Measurements from ENCODE around the gene YJU2. TPM values are rescaled to one million over a fixed set of nuclear protein-coding genes. Genes with fewer than 3 reads are reported as not detected.

YJU2 gene
- total and polyA plus RNA-seq, 2 of the 8 experiments (the other 6 are each of a cell fraction or from before 2014, with no cell fraction given) = 26.8 to 27.7 TPM

- Histone ChIP-seq H3K9ac (replicated peaks in 1 of 4; ENCODE audit: extremely low read depth in 1 of 4, low read depth in 3 of 4, low read length in 3 of 4) (no peak overlapping the region), H3K14ac (ENCODE audit: insufficient read length) (no peak overlapping the region), H4K5ac (ENCODE audit: insufficient read length, low read depth, low read length) (no peak overlapping the region), H4K91ac (replicated peaks; ENCODE audit: insufficient read length, low read length) (no peak overlapping the region), H3K56ac (replicated peaks; ENCODE audit: insufficient read length, low read depth, low read length) (no peak overlapping the region), H3K4ac (replicated peaks; ENCODE audit: insufficient read length, low read depth, low read length) (no peak overlapping the region), H2AFZ (ENCODE audit: low read length) (no peak overlapping the region), H4K20me1 (replicated peaks in 1 of 2; ENCODE audit: control insufficient read depth in 1 of 2, insufficient read depth in 2 of 2, low read length in 2 of 2) (no peaks in the 10 kb centered on the region), H3K23me2 (ENCODE audit: low read depth, low read length) (no peaks in the 10 kb centered on the region), H2BK120ac (replicated peaks; ENCODE audit: low read depth, low read length) (no peak overlapping the region), H3K23ac (ENCODE audit: insufficient read length) (no peak overlapping the region), H3K18ac (ENCODE audit: extremely low read depth, low read length) (no peak overlapping the region), H3K27ac (ENCODE audit: low read depth, low read length) (no peak overlapping the region), H3K36me3 (ENCODE audit: control insufficient read depth in 2 of 4, insufficient read depth in 4 of 4, low read length in 3 of 4) (no peaks in the 10 kb centered on the region), H2BK15ac (ENCODE audit: low read length) (no peak overlapping the region), H2BK20ac (ENCODE audit: low read length) (no peak overlapping the region), H3K79me1 (ENCODE audit: low read depth, low read length) (no peaks in the 10 kb centered on the region), H3K27me3 (replicated peaks in 1 of 4; ENCODE audit: control insufficient read depth in 3 of 4, extremely low read depth in 1 of 4, insufficient read depth in 3 of 4, low read length in 3 of 4) (no peaks in the 10 kb centered on the region; a peak in 1 of 7 replicates), H3K4me2 (ENCODE audit: insufficient read depth in 1 of 2, low read depth in 2 of 2, low read length in 2 of 2) (no peak overlapping the region; a peak in 1 of 4 replicates), H2AK5ac (ENCODE audit: low read depth, low read length) (no peak overlapping the region), H3K9me3 (ENCODE audit: insufficient read depth in 2 of 2, low read depth in 1 of 2, low read length in 1 of 2) (no peaks in the 10 kb centered on the region), H4K8ac (ENCODE audit: extremely low read depth, insufficient read depth, low read length) (0 out of 2 replicates have a peak overlapping the region, but pooled peaks have one; percentile 39), H3K79me2 (ENCODE audit: control insufficient read depth in 1 of 2, insufficient read depth in 2 of 2, low read length in 2 of 2) (no peaks in the 10 kb centered on the region), H2BK12ac (ENCODE audit: low read depth, low read length) (0 out of 2 replicates have a peak overlapping the region, but pooled peaks have one; percentile 17), H2BK5ac (ENCODE audit: low read depth, low read length) (no peak overlapping the region), H3K4me1 (replicated peaks in 1 of 4; ENCODE audit: control insufficient read depth in 3 of 4, insufficient read depth in 4 of 4, low read length in 3 of 4) (peaks cover 0 to 10% (median 1%) of the 10 kb centered on the region in 4 experiments; a peak in 5 of 7 replicates), H3K4me3 (ENCODE audit: extremely low read depth in 1 of 4, insufficient read depth in 2 of 4, low read depth in 3 of 4, low read length in 4 of 4) (no peak overlapping the region)
- ChIA-PET CTCF (ENCODE audit: partially characterized antibody) (interaction anchor here (0.7 to 1.7 kb wide), 4 partner anchors 8 to 37 kb away, joined by 3 to 11 read pairs (median 3); partner anchors contain the start of gene TMIGD2), POLR2A (ENCODE audit: partially characterized antibody) (interaction anchor here (1.4 to 1.6 kb wide), 4 partner anchors 10 to 22 kb away, joined by 3 to 8 read pairs (median 4); partner anchors contain the start of gene FSD1)
- FAIRE-seq (no peak), DNase-seq (ENCODE audit: low read depth in 1 of 2, low spot score in 2 of 2) (no peak)
- WGBS, 2 experiments (ENCODE audit: extremely low coverage in 1 of 2, insufficient coverage in 1 of 2, insufficient read length in 1 of 2, insufficient replicate concordance in 2 of 2, low coverage in 1 of 2, low lambda C conversion rate in 2 of 2, missing lambda C conversion rate in 1 of 2) = 66% methylated on average over 10 of the region's 10 CpGs; no CpG with 5 or more reads in 1 of the 2 experiments
- no peak for TF ChIP-seq POLR2A (IDR thresholded peaks at IDR 0.05; ENCODE audit: control extremely low read depth in 1 of 2, low read depth in 2 of 2, low read length in 2 of 2)
Measured at GRCh38 chr19:4294389-4294788, 47.5 kb downstream of the YJU2 start.
